ENCODE data around the gene CAPZA2.
"Not testable (repeated sequence)": the region's sequence is repeated elsewhere in the genome, so short reads cannot be mapped to it uniquely, and the experiment has no call there.

Gene CAPZA2

DNA sequence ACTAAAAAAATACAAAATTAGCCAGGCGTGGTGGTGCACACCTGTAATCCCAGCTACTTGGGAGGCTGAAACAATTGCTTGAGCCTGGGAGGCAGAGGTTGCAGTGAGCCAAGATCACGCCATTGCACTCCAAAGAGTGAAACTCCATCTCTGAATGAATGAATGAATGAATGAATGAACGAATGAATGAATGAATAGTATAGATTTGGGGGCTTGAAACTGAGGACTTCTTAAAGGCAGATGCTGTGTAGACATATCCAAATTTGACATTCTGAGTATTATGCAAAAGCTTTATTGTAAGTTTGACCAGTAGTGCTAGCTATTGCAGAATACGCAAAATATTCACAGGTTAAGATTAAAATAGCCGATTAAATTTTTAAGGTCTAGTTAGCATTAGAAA lies 60.2 kb downstream of the CAPZA2 start:
- no peak for DNase-seq

DNA sequence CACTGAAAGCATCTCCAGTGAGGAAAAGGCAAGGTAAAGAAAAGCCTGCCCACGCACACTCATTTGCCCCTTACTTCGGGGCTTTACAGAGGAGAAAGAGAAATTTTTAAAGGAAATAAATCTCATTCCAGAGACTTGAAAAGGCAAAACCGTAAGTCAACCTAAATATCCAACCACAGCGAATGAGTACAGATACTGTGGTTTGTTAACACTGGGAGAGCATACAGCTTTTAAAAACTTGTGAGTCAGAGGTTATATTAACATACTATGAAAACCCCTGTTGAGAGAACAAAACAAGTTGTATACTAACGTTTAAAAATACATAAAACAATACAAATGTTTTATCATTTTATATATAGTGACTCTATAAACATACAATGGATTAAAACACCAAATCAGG lies 62.4 kb downstream of the CAPZA2 start:
- DNase-seq = no peak

DNA sequence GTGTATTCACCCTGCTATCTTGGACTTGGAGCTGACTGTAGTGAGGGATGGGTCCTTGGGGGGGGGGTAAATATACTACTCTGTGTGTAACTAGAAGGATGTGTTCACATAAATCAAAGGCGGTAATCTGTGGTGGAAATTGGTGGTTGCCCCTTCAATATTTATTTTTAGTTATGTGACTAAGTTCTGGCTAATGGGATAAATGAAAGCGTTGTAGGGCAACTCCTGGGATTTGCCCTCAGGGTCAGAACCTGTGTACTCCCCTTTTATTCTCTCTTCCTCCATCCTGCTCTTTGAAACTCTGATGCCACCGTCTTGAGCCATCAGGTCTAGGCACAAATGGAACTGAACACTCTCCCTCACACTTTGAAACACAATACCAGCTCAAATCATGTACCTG lies 66.6 kb downstream of the CAPZA2 start:
- no peak for DNase-seq

DNA sequence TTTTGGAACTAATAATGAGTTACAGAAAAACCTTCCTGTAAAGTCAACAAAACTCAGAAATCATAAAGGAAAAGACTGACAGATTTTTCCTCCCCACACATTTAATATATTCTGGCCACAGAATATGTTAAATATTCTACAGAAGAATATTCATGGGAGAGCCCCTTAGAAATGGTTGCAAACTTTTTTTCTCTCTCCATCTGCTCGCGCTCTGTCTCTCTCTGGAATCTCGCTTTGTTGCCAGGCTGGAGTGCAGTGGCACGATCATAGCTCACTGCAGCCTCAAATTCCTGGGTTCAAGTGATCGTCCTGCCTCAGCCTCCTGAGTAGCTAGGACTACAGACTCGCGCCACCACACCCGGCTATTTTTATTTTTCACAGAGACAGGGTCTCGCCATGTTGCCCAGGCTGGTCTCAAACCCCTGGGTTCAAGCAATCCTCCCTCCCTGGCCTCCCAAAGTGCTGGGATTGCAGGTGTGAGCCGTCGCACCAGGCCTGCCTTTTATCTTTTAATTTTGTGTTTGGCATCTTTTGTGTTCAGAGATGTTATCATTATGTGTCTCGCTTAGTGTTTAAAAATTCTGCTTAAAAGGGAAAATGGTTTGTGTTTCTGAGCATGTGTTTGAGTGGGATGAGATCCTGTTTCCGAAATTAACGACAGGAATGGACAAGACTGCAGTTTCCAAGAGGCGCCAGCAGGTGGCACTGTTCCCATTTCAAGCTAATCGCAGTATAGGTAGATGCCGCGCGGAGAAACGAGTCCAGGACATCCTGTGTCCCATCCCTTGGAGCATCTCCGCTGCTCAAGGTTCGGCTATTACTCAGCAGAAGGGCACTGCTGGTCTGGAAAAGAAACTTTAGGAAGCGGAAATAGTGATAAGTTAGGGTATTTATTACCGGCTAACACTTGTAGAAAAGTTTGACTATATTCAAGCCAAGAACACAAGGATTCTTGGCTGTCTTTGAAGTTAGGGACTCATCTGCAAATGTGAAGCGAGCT lies 67.8 kb downstream of the CAPZA2 start:
- DNase-seq = peak; percentile 75

DNA sequence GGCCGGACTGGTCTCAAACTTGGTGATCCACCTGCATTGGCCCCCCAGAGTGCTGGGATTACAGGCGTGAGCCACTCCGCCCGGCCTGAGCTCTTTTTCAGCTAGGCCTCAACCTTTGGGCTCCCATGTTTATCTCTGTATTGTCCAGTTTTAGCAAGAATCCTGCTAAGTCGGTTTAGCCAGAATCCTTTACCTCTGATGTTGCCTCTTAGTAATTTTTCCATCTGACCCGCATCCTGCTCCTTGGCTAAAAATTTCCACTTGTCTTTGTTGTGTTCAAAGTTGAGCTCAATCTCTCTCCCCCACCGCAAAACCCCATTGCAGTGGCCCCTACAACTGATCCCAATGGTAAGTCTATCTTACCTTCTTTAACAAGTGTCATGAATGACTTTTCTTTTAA lies 70.2 kb downstream of the CAPZA2 start:
- DNase-seq = no peak

DNA sequence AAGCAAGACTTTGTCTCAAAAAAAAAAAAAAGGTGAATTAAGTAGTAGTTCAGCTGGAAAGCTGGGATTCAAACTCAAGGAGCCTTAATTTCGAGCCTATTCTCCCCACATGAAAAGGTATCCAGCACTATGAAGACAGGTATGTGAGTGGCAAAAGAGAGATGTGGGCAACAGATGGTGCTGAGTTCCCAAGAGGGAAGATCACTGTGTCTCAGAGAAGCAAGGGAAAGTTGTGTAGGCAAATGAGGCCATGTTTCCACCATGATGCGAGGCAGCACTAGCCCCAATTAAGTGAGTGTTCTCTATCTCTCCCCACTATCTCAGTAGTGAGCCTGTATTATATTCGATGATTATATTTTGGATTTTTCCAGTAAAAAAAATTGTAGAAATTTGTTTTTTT lies 71.1 kb downstream of the CAPZA2 start:
- DNase-seq = no peak

DNA sequence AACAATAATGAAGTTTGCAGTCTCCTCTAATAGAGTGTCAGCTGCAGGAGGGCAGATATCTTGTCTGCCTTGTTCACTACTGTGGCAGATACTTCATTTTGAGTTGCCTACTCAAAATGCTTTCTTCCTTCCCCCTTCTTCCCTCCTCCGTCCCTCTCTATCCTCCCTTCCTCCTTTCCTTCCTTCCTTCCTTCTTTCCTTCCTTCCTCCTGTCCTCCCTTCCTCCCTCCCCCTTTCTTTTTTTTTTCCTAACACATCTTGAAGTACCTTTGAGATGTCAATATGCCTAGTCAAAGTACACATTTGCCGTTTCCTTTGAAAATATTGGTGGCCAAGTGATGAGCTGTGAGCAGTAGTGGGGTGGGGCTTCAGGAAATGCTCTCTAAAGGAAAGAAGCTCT lies 72.2 kb downstream of the CAPZA2 start:
- DNase-seq = no peak

DNA sequence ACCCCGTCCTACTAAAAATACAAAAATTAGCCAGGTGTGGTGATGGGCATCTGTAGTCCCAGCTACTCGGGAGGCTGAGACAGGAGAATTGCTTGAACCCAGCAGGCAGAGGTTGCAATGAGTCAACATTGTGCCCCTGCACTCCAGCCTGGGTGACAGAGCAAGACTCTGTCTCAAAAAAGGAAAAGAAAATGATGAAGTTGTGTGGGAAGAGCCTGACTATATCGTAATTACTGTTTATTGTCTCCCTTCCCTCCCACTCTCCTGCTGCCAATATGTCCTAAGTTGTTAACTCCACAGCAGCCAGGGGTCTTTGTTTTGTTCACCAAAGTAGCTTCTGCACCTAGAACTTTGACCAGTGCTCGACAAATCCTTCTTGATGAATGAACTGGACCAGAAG lies 74.5 kb downstream of the CAPZA2 start:
- not testable (repeated sequence) for DNase-seq

DNA sequence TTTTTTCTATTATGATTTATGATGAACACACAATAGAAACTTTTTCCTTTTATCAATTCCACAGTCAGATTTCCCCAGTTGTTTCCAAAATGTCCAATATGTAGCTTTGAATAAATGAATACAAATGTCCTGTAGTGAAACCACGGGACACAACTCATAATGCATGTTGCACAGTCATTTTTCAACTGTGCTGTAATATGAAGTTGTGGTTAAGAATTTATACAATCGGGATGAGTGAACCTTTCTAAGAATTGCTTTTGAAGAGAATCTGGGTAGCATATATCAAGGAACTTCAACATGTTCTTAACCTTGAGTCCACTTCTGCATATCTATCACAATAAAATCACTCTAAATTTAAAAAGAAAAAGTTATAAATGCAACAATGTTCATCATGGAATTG lies 76.3 kb downstream of the CAPZA2 start:
- no peak for DNase-seq

DNA sequence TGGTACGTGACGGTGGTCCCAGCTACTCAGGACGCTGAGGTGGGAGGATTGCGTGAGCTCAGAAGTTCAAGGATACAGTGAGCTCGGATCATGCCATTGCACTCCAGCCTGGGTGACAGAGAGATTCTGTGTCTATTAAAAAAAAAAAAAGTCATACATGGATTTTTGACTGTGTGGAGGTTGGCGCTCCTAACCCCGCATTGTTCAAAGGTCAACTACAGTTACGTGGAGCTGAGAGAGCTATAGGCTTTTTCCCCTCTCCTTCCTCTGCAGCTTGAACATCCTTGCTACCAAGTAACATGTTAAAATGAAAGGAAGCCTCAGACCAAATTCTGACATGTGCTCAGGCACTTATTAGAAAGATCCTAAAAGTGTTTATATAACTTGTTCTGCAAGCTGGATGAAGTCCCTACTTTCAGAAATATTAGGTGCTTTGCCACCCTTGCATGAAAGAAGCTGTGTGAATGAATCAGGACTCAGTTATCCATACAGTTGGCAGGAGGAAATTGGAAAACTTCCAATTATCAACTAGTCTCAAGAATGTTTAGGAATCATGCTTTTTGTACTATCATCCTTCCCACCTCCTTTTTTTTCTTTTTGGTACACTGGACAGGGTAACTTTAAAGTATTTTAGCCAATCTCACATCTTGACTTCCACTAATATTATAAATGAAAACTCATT lies 78.4 kb downstream of the CAPZA2 start:
- no peak for DNase-seq

DNA sequence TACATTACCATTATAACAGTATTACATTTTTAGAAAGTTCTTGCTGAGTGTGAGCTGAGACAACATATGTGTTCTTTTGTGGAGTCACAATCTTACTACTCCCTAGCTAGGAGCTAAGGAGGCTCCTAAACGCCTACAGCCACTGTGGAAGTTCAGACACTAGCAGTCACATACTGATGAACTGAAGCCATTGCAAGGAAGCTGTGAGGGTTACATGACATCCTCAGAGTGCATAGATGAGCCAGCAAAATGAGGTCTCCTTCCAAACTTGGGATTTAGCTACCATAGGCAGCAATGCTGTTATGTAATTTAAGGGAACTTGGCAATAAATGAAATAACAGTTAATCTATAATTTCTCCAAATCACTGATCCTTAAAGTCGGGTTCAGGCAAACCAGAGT lies 80.1 kb downstream of the CAPZA2 start:
- DNase-seq = no peak

DNA sequence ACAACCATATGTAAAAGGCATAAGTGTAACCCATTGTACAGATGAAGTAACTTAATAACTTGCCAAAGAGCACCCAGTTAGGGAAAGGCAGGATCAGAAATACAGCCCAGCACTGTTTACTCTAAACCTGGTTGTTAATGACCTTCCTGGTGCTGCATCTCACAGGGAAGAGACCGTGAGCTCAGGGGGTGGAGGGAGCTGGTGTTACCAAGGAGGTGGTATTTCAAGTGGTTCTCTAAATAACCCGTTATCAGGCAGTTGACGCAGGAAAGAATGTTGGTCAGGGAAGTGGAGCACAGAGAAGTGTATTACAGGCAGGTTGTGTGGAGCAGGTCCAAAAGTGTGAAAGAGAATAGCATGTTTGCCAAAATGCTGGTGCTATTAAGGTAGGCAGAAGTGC lies 86.5 kb downstream of the CAPZA2 start:
- no peak for DNase-seq

DNA sequence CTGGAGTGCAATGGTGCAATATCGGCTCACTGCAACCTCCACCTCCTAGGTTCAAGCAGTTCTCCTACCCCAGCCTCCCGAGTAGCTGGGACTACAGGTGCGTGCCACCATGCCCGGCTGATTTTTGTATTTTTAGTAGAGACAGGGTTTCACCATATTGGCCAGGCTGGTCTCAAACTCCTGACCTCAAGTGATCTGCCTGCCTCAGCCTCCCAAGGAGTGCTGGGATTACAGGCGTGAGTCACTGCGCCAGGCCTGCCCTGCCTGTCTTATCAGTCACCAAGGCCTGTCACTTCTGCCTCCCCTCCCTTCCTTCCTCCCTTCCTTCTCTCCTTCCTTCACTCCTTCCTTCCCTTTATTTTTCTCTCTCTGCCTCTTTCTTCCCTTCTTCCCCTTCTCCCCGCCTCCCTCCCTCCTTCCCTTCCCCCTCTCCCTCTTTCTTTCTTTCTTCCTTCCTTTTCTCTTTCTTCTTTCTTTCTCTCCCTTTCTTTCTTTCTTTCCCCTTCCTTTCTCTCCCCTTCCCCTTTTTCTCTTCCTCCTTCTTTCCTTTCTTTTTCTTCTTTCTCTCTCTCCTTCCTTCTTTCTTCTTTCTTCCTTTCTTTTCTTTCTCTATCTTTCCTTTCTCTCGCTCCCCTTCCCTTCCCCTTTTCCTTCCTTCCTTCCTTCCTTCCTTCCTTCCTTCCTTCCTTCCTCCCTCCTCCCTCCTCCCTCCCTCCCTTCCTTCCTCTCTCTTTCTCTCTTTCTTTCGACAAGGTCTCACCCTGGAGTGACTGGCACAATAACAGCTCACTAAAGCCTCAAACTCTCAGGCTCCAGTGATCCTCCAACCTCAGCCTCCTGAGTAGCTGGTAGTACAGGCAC lies 87.8 kb downstream of the CAPZA2 start:
- DNase-seq = no peak

DNA sequence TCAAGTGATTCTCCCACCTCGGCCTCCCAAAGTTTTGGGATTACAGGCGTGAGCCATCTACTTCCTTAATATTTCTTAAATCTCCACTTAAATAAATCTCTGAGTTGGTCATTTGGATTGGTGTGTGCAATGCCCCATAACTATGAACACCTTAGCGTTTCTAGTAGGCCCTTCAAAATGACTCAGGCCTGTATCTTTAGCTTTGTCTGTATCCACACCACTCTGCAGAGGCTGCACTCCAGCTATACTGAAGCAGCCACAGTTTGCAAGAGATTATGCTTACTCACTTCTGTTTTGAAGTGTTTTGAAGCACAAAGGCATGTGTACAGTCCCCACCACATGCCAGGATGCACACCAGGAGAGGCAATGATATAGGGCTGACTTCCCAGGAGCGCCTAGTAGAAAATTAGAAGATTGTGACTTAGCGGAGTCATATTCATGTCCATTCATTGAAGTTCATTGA lies 88.5 kb downstream of the CAPZA2 start:
- no peak for DNase-seq

DNA sequence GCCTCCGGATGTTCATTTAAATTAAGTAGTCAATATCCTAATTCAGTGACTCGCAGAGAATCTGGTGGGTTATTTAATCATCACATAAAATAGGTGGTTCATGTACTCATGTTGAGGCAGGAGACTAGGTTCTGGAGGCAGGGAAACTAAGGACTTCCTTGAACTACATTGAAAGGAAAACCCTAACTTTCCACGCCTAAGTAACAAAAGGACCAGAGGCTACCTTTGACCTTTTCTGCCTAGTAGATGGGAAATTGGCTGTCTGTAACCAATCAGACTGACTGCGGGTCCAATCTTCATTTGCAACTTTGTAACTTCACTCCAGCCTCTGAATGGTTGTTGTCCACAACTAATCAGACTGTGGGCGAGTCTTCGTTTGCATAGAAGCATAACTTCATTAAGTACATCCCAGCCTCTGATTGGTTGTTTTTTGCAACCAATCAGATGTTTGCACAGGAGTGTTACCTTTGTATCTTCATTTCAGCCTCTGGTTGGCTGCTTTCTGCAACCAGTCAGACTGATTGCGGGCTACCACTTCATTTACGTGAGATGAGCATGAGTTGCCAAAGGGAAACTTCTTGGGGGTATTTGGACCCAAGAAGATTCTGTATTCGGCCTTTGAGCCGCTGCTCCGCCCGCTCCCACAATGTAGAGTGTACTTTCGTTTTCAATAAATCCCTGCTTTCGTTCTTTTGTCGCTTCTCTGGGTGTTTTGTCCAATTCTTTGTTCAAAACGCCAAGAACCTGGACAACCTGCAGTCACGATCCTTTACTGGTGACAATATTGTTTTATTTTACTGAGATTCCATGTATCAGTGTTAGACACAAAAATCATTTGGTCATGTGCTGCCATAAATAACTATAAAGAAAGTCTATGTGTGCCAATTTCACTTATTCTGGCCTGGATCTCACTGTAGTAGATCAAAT lies 89.2 kb downstream of the CAPZA2 start:
- DNase-seq = no peak

DNA sequence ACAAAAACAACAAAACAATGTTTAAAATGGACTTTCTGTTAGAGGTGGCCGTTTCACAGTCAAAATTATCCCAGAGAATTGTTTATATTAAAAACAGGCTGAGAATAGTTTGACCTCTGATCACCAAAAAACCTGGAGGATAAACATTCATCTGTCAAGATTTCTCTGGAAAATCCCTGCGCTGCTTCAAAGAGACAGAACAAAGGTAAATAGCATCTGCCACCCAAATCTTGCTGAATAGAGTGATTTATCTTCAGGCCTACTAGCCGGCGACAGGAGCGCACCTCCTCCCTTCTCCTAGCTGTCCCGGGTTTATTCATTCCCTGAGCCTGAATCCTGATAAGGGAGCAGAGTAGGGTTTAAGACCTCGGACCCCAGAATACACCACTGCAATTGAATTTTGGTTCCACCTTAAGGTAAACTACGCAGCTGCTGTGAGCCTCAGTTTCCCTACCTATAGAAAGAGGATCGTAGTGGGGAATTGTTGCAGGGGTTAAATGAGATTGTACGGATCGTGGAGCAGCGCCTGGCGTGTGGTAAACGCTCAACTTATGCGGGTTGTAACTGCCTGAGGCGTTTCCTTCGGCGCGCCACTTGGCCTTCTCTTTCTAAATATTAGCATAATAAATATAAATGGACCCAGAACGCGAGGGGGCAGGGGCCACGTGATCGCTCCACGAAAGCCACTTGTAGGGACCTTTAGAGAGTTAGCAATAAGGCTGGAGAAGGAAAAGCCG lies 90.4 kb downstream of the CAPZA2 start:
- no peak for DNase-seq

DNA sequence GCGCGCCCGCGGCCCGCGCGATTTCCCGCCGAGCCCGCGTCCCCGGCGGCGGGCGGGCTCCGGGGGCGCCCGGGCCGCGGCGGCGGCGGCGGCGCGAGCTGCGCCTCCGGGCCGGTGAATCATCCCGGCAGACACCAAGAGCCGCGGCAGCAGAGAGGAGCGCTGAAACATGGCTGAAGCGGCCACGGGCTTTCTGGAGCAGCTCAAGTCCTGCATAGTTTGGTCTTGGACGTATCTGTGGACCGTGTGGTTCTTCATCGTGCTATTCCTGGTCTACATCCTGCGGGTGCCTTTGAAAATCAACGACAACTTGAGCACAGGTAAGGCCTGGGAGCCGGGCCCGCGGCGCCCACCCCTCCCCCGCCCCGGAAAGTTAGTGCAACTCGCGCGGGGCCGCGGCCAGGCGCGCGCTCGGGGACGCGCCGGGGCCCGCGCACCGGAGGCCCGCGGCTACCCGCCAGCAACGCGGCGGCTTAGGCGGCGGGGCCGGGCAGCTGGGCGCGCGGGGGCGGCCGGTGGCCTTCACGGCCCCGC lies 91.1 kb downstream of the CAPZA2 start, which contains the start of gene ST7:
ST7 (plus strand) TSS at position 130 of the 534 bp plus-strand sequence; CDS start at position 170, 40 bp downstream.
- peak; percentile 59 for DNase-seq

DNA sequence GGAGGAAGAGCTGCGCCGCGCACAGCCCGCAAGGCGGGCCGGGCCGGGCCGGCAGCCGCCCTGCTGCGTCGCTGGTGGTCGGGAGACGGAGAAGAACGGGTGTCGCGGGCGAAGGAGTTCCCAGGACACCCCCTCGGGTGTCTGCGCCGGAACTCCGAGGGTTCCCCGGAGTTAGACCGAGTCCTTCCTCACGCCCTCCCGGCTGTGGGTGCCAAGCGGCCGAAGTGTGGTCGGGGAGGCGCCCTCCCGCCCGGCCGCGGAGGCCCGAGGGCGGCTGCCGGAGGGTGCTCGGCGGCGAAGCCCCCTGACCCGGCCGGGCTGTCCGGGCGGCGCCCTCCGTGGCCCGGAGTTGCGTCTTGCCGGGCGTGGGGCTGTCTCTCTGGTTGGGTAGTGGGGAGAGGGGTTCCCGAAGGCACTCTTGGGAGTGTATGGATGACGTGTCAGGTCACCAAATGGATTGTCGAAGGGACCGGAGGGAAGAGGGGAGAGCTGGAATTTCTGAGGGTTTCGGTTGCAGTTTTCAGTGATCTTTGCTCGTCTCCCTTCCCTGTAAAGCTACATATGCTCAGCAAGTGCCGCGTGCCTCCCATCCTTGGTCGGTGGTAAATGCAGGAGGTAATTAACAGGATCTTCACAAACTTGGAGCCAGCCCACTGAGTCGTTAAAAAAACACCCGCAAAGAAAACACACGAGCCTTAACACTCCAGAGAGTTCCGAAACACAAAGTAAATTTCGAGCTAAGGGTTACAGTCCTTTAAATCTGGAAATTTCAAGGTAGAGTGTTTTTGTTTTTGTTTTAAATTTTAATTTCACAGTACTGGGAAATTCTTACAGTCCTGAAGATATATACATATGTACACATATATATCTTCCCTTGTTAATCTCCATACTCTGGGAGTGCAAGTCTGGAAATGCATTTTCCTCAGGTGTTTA lies 91.8 kb downstream of the CAPZA2 start:
- peak; percentile 14 for DNase-seq

DNA sequence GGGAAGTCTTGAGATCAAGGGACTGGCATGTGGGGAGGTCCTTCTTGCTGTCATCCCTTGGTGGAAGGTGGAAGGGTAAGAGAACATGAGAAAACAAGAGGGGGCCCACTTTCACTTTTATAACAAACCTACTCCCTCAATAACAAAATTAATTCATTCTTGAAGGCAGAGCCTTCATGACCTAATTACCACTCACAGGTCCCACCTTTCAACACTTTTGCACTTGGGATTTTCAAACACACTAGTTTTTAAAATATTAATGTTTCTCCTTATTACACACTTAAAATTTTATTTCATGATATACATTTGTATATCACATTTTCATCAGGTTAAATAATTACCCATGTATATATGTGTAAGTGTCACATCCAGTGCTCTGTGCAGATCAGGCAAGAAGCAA lies 93.0 kb downstream of the CAPZA2 start:
- DNase-seq = no peak

Measured in activated gamma-delta T cell treated with Interleukin-2 at 50 U/mL for 16 hours (primary cell).